Mesenchymal stem cell (in vitro differentiated cells and primary cell): Measurements from ENCODE around the gene DTX1.

Experiments
- DNase-seq: peaks from one replicate; pipeline ENCODE4 v3.0.0-alpha.2; 2013
- H2AFZ ChIP-seq: one replicate; pipeline ENCODE4 v1.6.1; 2013; ENCODE audit warnings: low read depth, mild to moderate bottlenecking, control low read depth, inconsistent platforms, low read length, moderate library complexity
- H2AK5ac ChIP-seq: 2 replicates; pipeline ENCODE4 v1.6.1; 2013; ENCODE audit warnings: low read length, moderate library complexity, mild to moderate bottlenecking, inconsistent platforms; ENCODE audit not compliant: severe bottlenecking
- H2BK120ac ChIP-seq: one replicate; pipeline ENCODE4 v1.6.1; 2013; ENCODE audit warnings: low read depth, mild to moderate bottlenecking, inconsistent platforms, low read length, moderate library complexity
- H2BK12ac ChIP-seq, 2 experiments: one replicate each; pipeline ENCODE4 v1.6.1; 2013; ENCODE audit warnings: inconsistent platforms in 2 of 2, low read length in 2 of 2, mild to moderate bottlenecking in 2 of 2, moderate library complexity in 2 of 2, control low read depth in 1 of 2
- H2BK15ac ChIP-seq: one replicate; pipeline ENCODE4 v1.6.1; 2013; ENCODE audit warnings: mild to moderate bottlenecking, low read depth, inconsistent platforms; ENCODE audit not compliant: poor library complexity, severe bottlenecking
- H2BK5ac ChIP-seq: 2 replicates; pipeline ENCODE4 v1.6.1; 2013; ENCODE audit warnings: low read depth, mild to moderate bottlenecking, low read length, control low read depth, inconsistent platforms; ENCODE audit not compliant: poor library complexity, severe bottlenecking
- H3K14ac ChIP-seq, 2 experiments: one replicate each; pipeline ENCODE4 v1.6.1; 2013; ENCODE audit warnings: inconsistent platforms in 2 of 2, low read length in 2 of 2, control low read depth in 1 of 2, mild to moderate bottlenecking in 1 of 2, moderate library complexity in 1 of 2
- H3K18ac ChIP-seq, 2 experiments: one replicate each; pipeline ENCODE4 v1.6.1; 2013; ENCODE audit warnings: inconsistent platforms in 2 of 2, low read length in 2 of 2, control low read depth in 1 of 2, low read depth in 1 of 2, mild to moderate bottlenecking in 1 of 2
- H3K23ac ChIP-seq, 2 experiments: one replicate each; pipeline ENCODE4 v1.6.1; 2013; ENCODE audit warnings: inconsistent platforms in 2 of 2, low read length in 2 of 2, mild to moderate bottlenecking in 2 of 2, moderate library complexity in 2 of 2, control low read depth in 1 of 2
- H3K27ac ChIP-seq: 2 replicates; pipeline ENCODE4 v1.5.1; 2013; ENCODE audit warnings: mild to moderate bottlenecking, moderate library complexity, low read length, control low read depth, inconsistent platforms; ENCODE audit not compliant: poor library complexity, severe bottlenecking
- H3K27me3 ChIP-seq, 2 experiments: 2 replicates each; pipeline versions ENCODE4 v1.6.1 to v1.7.0; 2013; ENCODE audit warnings: low read length in 2 of 2, mild to moderate bottlenecking in 2 of 2, moderate library complexity in 2 of 2, control low read depth in 1 of 2, inconsistent platforms in 1 of 2; ENCODE audit not compliant: control insufficient read depth in 1 of 2, insufficient read depth in 1 of 2
- H3K36me3 ChIP-seq, 2 experiments: 2 replicates each; pipeline versions ENCODE4 v1.6.1 to v1.7.0; 2013; ENCODE audit warnings: low read length in 2 of 2, control low read depth in 1 of 2, inconsistent platforms in 1 of 2, low read depth in 1 of 2, mild to moderate bottlenecking in 1 of 2; ENCODE audit not compliant: insufficient read depth in 2 of 2, control insufficient read depth in 1 of 2
- H3K4ac ChIP-seq, 2 experiments: one replicate each; pipeline ENCODE4 v1.6.1; 2013; ENCODE audit warnings: inconsistent platforms in 2 of 2, low read length in 2 of 2, mild to moderate bottlenecking in 2 of 2, moderate library complexity in 2 of 2, control low read depth in 1 of 2, low read depth in 1 of 2
- H3K4me1 ChIP-seq: 2 replicates; pipeline ENCODE4 v1.6.1; 2013; ENCODE audit warnings: low read depth, low read length, control low read depth; ENCODE audit not compliant: control insufficient read depth, insufficient read depth
- H3K4me2 ChIP-seq: 2 replicates; pipeline ENCODE4 v1.6.1; 2013; ENCODE audit warnings: low read length, mild to moderate bottlenecking, inconsistent platforms; ENCODE audit not compliant: poor library complexity, severe bottlenecking
- H3K4me3 ChIP-seq, 2 experiments: 2 replicates each; pipeline versions ENCODE4 v1.5.1 to v1.7.0; 2013; ENCODE audit warnings: low read length in 2 of 2, mild to moderate bottlenecking in 2 of 2, control low read depth in 1 of 2, low read depth in 1 of 2; ENCODE audit not compliant: insufficient read depth in 1 of 2
- H3K79me1 ChIP-seq: replicated peaks from 2 replicates; pipeline ENCODE4 v1.6.1; 2013; ENCODE audit warnings: mild to moderate bottlenecking, control low read depth, low read length, inconsistent platforms; ENCODE audit not compliant: poor library complexity, severe bottlenecking
- H3K9ac ChIP-seq: 2 replicates; pipeline ENCODE4 v1.7.0; 2013; ENCODE audit warnings: mild to moderate bottlenecking, low read length, moderate library complexity
- H3K9me3 ChIP-seq: 2 replicates; pipeline ENCODE4 v1.7.0; 2013; ENCODE audit warnings: mild to moderate bottlenecking, low read length; ENCODE audit not compliant: control insufficient read depth
- H4K8ac ChIP-seq: one replicate; pipeline ENCODE4 v1.6.1; 2013; ENCODE audit warnings: inconsistent platforms, mild to moderate bottlenecking, low read length, moderate library complexity
- H4K91ac ChIP-seq: one replicate; pipeline ENCODE4 v1.6.1; 2013; ENCODE audit warnings: mild to moderate bottlenecking, low read length, inconsistent platforms
- WGBS: methylation state at CpG from one replicate; pipeline ENCODE4 v1.1.7; 2013; ENCODE audit warnings: mixed read lengths; 5-methylcytosine and 5-hydroxymethylcytosine counted together

DTX1 gene

GRCh38 chr12:113101751-113102150, 45.2 kb downstream of the DTX1 start:
- H3K4me3 ChIP-seq, result no peak overlapping the region
- no peaks in the 10 kb centered on the region for H3K9me3 ChIP-seq
- H3K23ac ChIP-seq, result no peak overlapping the region
- WGBS, result 86% methylated on average over 10 of the region's 10 CpGs
- no peak overlapping the region for H2AFZ ChIP-seq
- no peaks in the 10 kb centered on the region for H3K79me1 ChIP-seq
- peaks cover 8% of the 10 kb centered on the region for H3K4me1 ChIP-seq
- no peak for DNase-seq
- no peak overlapping the region for H2BK120ac ChIP-seq
- H3K9ac ChIP-seq, result no peak overlapping the region
- H3K36me3 ChIP-seq, result no peaks in the 10 kb centered on the region
- peaks cover 44 to 55% of the 10 kb centered on the region in 2 experiments for H3K27me3 ChIP-seq
- no peak overlapping the region for H3K14ac ChIP-seq
- no peak overlapping the region for H3K27ac ChIP-seq
- no peak overlapping the region for H3K18ac ChIP-seq
- H4K8ac ChIP-seq, result no peak overlapping the region
- H2AK5ac ChIP-seq, result no peak overlapping the region
- no peak overlapping the region for H2BK15ac ChIP-seq
- H4K91ac ChIP-seq, result no peak overlapping the region
- no peak overlapping the region for H3K4ac ChIP-seq
- no peak overlapping the region for H2BK12ac ChIP-seq
- H2BK5ac ChIP-seq, result no peak overlapping the region
- no peak overlapping the region for H3K4me2 ChIP-seq

GRCh38 chr12:113102811-113103210, 46.3 kb downstream of the DTX1 start:
- Histone ChIP-seq H3K4ac (no peak overlapping the region), H3K36me3 (no peaks in the 10 kb centered on the region), H3K18ac (no peak overlapping the region), H3K27me3 (peaks cover 46 to 59% of the 10 kb centered on the region in 2 experiments), H3K14ac (no peak overlapping the region), H2BK15ac (no peak overlapping the region), H2BK120ac (no peak overlapping the region), H2BK5ac (no peak overlapping the region), H3K4me3 (no peak overlapping the region), H2AK5ac (no peak overlapping the region), H3K4me1 (peaks cover 10% of the 10 kb centered on the region), H4K91ac (no peak overlapping the region), H2AFZ (no peak overlapping the region), H3K9me3 (no peaks in the 10 kb centered on the region), H3K27ac (no peak overlapping the region), H4K8ac (no peak overlapping the region), H2BK12ac (no peak overlapping the region), H3K79me1 (no peaks in the 10 kb centered on the region), H3K23ac (no peak overlapping the region), H3K9ac (no peak overlapping the region), H3K4me2 (no peak overlapping the region)
- DNase-seq, result no peak
- 93% methylated on average over 4 of the region's 5 CpGs for WGBS

- peaks cover 46 to 59% of the 10 kb centered on the region in 2 experiments for H3K27me3 ChIP-seq
- no peak overlapping the region for H2BK120ac ChIP-seq
- no peak overlapping the region for H3K4ac ChIP-seq
- no peak overlapping the region for H2AK5ac ChIP-seq
- H2BK12ac ChIP-seq, result no peak overlapping the region
- H3K9ac ChIP-seq, result no peak overlapping the region
- H2BK15ac ChIP-seq, result no peak overlapping the region
- no peak overlapping the region for H2BK5ac ChIP-seq
- H3K27ac ChIP-seq, result no peak overlapping the region
- no peak overlapping the region for H4K91ac ChIP-seq
- H3K14ac ChIP-seq, result no peak overlapping the region
- no peak overlapping the region for H4K8ac ChIP-seq
- no peak for DNase-seq
- 11% methylated on average over 36 of the region's 43 CpGs for WGBS
- peaks cover 8% of the 10 kb centered on the region for H3K4me1 ChIP-seq
- no peak overlapping the region for H2AFZ ChIP-seq
- H3K18ac ChIP-seq, result no peak overlapping the region
- no peaks in the 10 kb centered on the region for H3K36me3 ChIP-seq
- peak overlapping the region in 1 of 2 experiments; percentile 55 for H3K23ac ChIP-seq
- H3K79me1 ChIP-seq, result no peaks in the 10 kb centered on the region
- H3K4me2 ChIP-seq, result peak overlapping the region; percentile 7
- no peak overlapping the region for H3K4me3 ChIP-seq
- no peaks in the 10 kb centered on the region for H3K9me3 ChIP-seq
These were observed 47.4 kb downstream of the DTX1 start for GRCh38 chr12:113103756-113104450.

GRCh38 chr12:113104953-113105510, 48.5 kb downstream of the DTX1 start:
- Histone ChIP-seq H3K23ac (no peak overlapping the region), H3K9me3 (no peaks in the 10 kb centered on the region), H4K8ac (no peak overlapping the region), H2BK15ac (no peak overlapping the region), H3K27me3 (peaks cover 40 to 56% of the 10 kb centered on the region in 2 experiments), H3K4me2 (no peak overlapping the region), H3K9ac (no peak overlapping the region), H3K79me1 (no peaks in the 10 kb centered on the region), H3K27ac (no peak overlapping the region), H2AFZ (no peak overlapping the region), H4K91ac (no peak overlapping the region), H3K4ac (no peak overlapping the region), H3K18ac (no peak overlapping the region), H2BK5ac (no peak overlapping the region), H3K4me3 (no peak overlapping the region), H2BK120ac (no peak overlapping the region), H2BK12ac (no peak overlapping the region), H3K36me3 (no peaks in the 10 kb centered on the region), H3K4me1 (peaks cover 8% of the 10 kb centered on the region), H3K14ac (no peak overlapping the region), H2AK5ac (no peak overlapping the region)
- no peak for DNase-seq
- WGBS, result 89% methylated on average over 13 of the region's 13 CpGs
